ENCODE data around the gene CLDN6. TPM values are rescaled to one million over a fixed set of nuclear protein-coding genes. Genes with fewer than 3 reads are reported as not detected.
A peak's percentile ranks its signal among the peaks of the same experiment; 100 is the strongest.

The CLDN6 gene
- total RNA-seq, 2 experiments from 2014 or later: not detected

GRCh38 chr16:3003582-3004270 lies 14.3 kb downstream of the CLDN6 start:
- no peaks in the 10 kb centered on the region for H3K9me3 ChIP-seq (ENCODE audit: low read length)
- H3K36me3 ChIP-seq (ENCODE audit: insufficient read depth, low read length): no peaks in the 10 kb centered on the region
- no TSS peak for BruUV-seq (replicated peaks)
- no peak overlapping the region for H3K27ac ChIP-seq (ENCODE audit: low read depth, low read length, poor library complexity, severe bottlenecking)
- peak overlapping the region; percentile 15 for H3K4me3 ChIP-seq (ENCODE audit: low read depth, low read length, poor library complexity, severe bottlenecking)
- POLR2A ChIA-PET: interaction anchor here (1.1 to 1.3 kb wide), 2 partner anchors 24 to 45 kb away, joined by 4 to 6 read pairs; no protein-coding TSS in a partner anchor
- TF ChIP-seq CTCF (conservative IDR thresholded peaks at IDR 0.05; ENCODE audit: low read length): peak; percentile 82
- no peak for TF ChIP-seq EZH2phosphoT487 (IDR thresholded peaks at IDR 0.05; ENCODE audit: borderline replicate concordance, low read depth, low read length)
- H4K20me1 ChIP-seq (ENCODE audit: insufficient read depth, low read length): no peaks in the 10 kb centered on the region
- CTCF ChIA-PET (ENCODE audit: unreplicated experiment): interaction anchor here (0.6 to 1.5 kb wide), 5 partner anchors 21 to 84 kb away, joined by 3 to 5 read pairs (median 3); partner anchors contain the start of gene PKMYT1
- intact Hi-C loops (cut with micrococcal nuclease; ENCODE audit: unreplicated experiment): loop anchor here (1.0 to 2.0 kb wide), 4 partner anchors 17 to 55 kb away; partner anchors contain the start of genes PAQR4 and TNFRSF12A
- H3K9me2 ChIP-seq (ENCODE audit: insufficient read depth, low read length): no peaks in the 10 kb centered on the region
- H3K4me2 ChIP-seq (ENCODE audit: low read length): peak overlapping the region; percentile 3; the same call in 1 of the 2 replicates
- H3K4me1 ChIP-seq (ENCODE audit: insufficient read depth, low read length, poor library complexity, severe bottlenecking): peaks cover 23% of the 10 kb centered on the region
- H3K79me2 ChIP-seq (ENCODE audit: insufficient read depth, low read depth, low read length): no peaks in the 10 kb centered on the region
- no peak overlapping the region for H2AFZ ChIP-seq (ENCODE audit: low read length)
- peak; percentile 99 for DNase-seq (ENCODE audit: low spot score)

- ChIA-PET POLR2A (no interaction called here), CTCF (ENCODE audit: unreplicated experiment) (no interaction called here)
- no peaks in the 10 kb centered on the region for H3K9me2 ChIP-seq (ENCODE audit: insufficient read depth, low read length)
- TF ChIP-seq CTCF (conservative IDR thresholded peaks at IDR 0.05; ENCODE audit: low read length) (no peak), EZH2phosphoT487 (IDR thresholded peaks at IDR 0.05; ENCODE audit: borderline replicate concordance, low read depth, low read length) (no peak)
- H3K79me2 ChIP-seq (ENCODE audit: insufficient read depth, low read depth, low read length): no peaks in the 10 kb centered on the region
- H3K36me3 ChIP-seq (ENCODE audit: insufficient read depth, low read length): no peaks in the 10 kb centered on the region
- BruUV-seq (replicated peaks): no TSS peak
- no peak overlapping the region for H3K4me3 ChIP-seq (ENCODE audit: low read depth, low read length, poor library complexity, severe bottlenecking)
- H3K27ac ChIP-seq (ENCODE audit: low read depth, low read length, poor library complexity, severe bottlenecking): no peak overlapping the region
- H4K20me1 ChIP-seq (ENCODE audit: insufficient read depth, low read length): no peaks in the 10 kb centered on the region
- no peak for DNase-seq (ENCODE audit: low spot score)
- peaks cover 4% of the 10 kb centered on the region for H3K4me1 ChIP-seq (ENCODE audit: insufficient read depth, low read length, poor library complexity, severe bottlenecking)
- no peaks in the 10 kb centered on the region for H3K9me3 ChIP-seq (ENCODE audit: low read length)
- intact Hi-C loops (cut with micrococcal nuclease; ENCODE audit: unreplicated experiment): no loop called here
- H2AFZ ChIP-seq (ENCODE audit: low read length): no peak overlapping the region
- H3K4me2 ChIP-seq (ENCODE audit: low read length): no peak overlapping the region
Observed at GRCh38 chr16:3001316-3001715, 16.7 kb downstream of the CLDN6 start.

GRCh38 chr16:3000540-3000939 lies 17.4 kb downstream of the CLDN6 start:
- Histone ChIP-seq H3K9me3 (ENCODE audit: low read length) (no peaks in the 10 kb centered on the region), H3K27ac (ENCODE audit: low read depth, low read length, poor library complexity, severe bottlenecking) (no peak overlapping the region), H3K4me2 (ENCODE audit: low read length) (no peak overlapping the region), H3K79me2 (ENCODE audit: insufficient read depth, low read depth, low read length) (no peaks in the 10 kb centered on the region), H2AFZ (ENCODE audit: low read length) (no peak overlapping the region), H3K4me3 (ENCODE audit: low read depth, low read length, poor library complexity, severe bottlenecking) (no peak overlapping the region), H3K9me2 (ENCODE audit: insufficient read depth, low read length) (no peaks in the 10 kb centered on the region), H3K36me3 (ENCODE audit: insufficient read depth, low read length) (no peaks in the 10 kb centered on the region), H3K4me1 (ENCODE audit: insufficient read depth, low read length, poor library complexity, severe bottlenecking) (peaks cover 4% of the 10 kb centered on the region), H4K20me1 (ENCODE audit: insufficient read depth, low read length) (no peaks in the 10 kb centered on the region)
- BruUV-seq (replicated peaks): no TSS peak
- CTCF ChIA-PET (ENCODE audit: unreplicated experiment): no interaction called here
- intact Hi-C loops (cut with micrococcal nuclease; ENCODE audit: unreplicated experiment): no loop called here
- POLR2A ChIA-PET: no interaction called here
- TF ChIP-seq CTCF (conservative IDR thresholded peaks at IDR 0.05; ENCODE audit: low read length) (no peak), EZH2phosphoT487 (IDR thresholded peaks at IDR 0.05; ENCODE audit: borderline replicate concordance, low read depth, low read length) (no peak)
- DNase-seq (ENCODE audit: low spot score): no peak
